Suprapubic skin (tissue), 4 donors: ENCODE data around the gene RAB43. TPM values are rescaled to one million over a fixed set of nuclear protein-coding genes. Genes with fewer than 3 reads are reported as not detected.

ENCODE experiments used
- DNase-seq, 2 donors: peaks; one replicate each; pipeline ENCODE4 v3.0.0-alpha.2; 2019; ENCODE audit warnings: low spot score in 2 of 2
- H3K27ac ChIP-seq: fragments of 200-600 bp; sonication (generic); one replicate; pipeline ENCODE4 v1.5.1; 2019
- H3K27me3 ChIP-seq: fragments of 200-600 bp; sonication (generic); one replicate; pipeline ENCODE4 v1.5.1; 2019
- H3K36me3 ChIP-seq: fragments of 200-600 bp; sonication (generic); one replicate; pipeline ENCODE4 v1.5.1; 2019
- H3K4me1 ChIP-seq: fragments of 200-600 bp; sonication (generic); one replicate; pipeline ENCODE4 v1.5.1; 2019
- H3K4me3 ChIP-seq: fragments of 200-600 bp; sonication (generic); one replicate; pipeline ENCODE4 v1.5.1; 2019; ENCODE audit warnings: mild to moderate bottlenecking
- H3K9me3 ChIP-seq: fragments of 200-600 bp; sonication (generic); one replicate; pipeline ENCODE4 v1.5.1; 2019
- CTCF ChIP-seq, 2 donors: fragments of 200-600 bp in 1 of 2; fragments of 450-650 bp in 1 of 2; sonication (generic) in 1 of 2; IDR thresholded peaks; one replicate each; pipeline ENCODE4 v1.5.1; 2016 to 2019; ENCODE audit warnings: antibody characterized with exemption in 2 of 2, mild to moderate bottlenecking in 1 of 2, moderate library complexity in 1 of 2
- EP300 ChIP-seq: sonication (generic); formaldehyde crosslinking; IDR thresholded peaks from one replicate; pipeline ENCODE4 v1.6.1; 2017; ENCODE audit warnings: antibody characterized with exemption
- POLR2A ChIP-seq, 2 donors: fragments of 450-650 bp; IDR thresholded peaks; one replicate each; pipeline ENCODE4 v1.6.1; 2017; ENCODE audit warnings: antibody characterized with exemption in 2 of 2, mild to moderate bottlenecking in 2 of 2, moderate library complexity in 2 of 2
- POLR2AphosphoS5 ChIP-seq, 3 donors: sonication (generic); formaldehyde crosslinking; IDR thresholded peaks; one replicate each; pipeline ENCODE4 v1.6.1; 2017; ENCODE audit warnings: antibody characterized with exemption in 3 of 3
- WGBS: methylation state at CpG from one replicate; pipeline ENCODE4 v1.1.5; 2018; 5-methylcytosine and 5-hydroxymethylcytosine counted together
- total RNA-seq, 4 donors: library from RNA; depleted of rRNA; stranded (reverse); fragments of >200 nt; gene quantifications; one replicate each; pipeline ENCODE4 v1.1.0, GENCODE V29; 2016

The RAB43 gene
- total RNA-seq, 4 donors from 2014 or later, result 7.3 to 20.4 (median 8.3) TPM

- Histone ChIP-seq H3K27ac (no peak overlapping the region), H3K4me1 (peaks cover 30% of the 10 kb centered on the region), H3K27me3 (peaks cover 14% of the 10 kb centered on the region), H3K4me3 (no peak overlapping the region), H3K9me3 (no peaks in the 10 kb centered on the region), H3K36me3 (no peaks in the 10 kb centered on the region)
- no peak for TF ChIP-seq EP300
- TF ChIP-seq POLR2AphosphoS5 (IDR thresholded peaks at IDR 0.05), result no peak
- TF ChIP-seq POLR2A (IDR thresholded peaks at IDR 0.05), result no peak
- TF ChIP-seq CTCF (IDR thresholded peaks at IDR 0.05), result no peak
- DNase-seq, result no peak
- WGBS, result 84% methylated on average over 11 of the region's 12 CpGs
Measured at GRCh38 chr3:129050556-129051295, 70.9 kb downstream of the RAB43 start.

- no peaks in the 10 kb centered on the region for H3K36me3 ChIP-seq
- 76% methylated on average over 6 of the region's 6 CpGs for WGBS
Measured at GRCh38 chr3:129047553-129047839, 74.1 kb downstream of the RAB43 start.

GRCh38 chr3:129046732-129047552, 74.7 kb downstream of the RAB43 start:
- peaks cover 13% of the 10 kb centered on the region for H3K4me1 ChIP-seq
- peaks cover 17% of the 10 kb centered on the region for H3K27me3 ChIP-seq
- TF ChIP-seq EP300 (no peak), POLR2A (IDR thresholded peaks at IDR 0.05) (no peak), POLR2AphosphoS5 (IDR thresholded peaks at IDR 0.05) (no peak), CTCF (IDR thresholded peaks at IDR 0.05) (no peak)
- H3K9me3 ChIP-seq, result no peaks in the 10 kb centered on the region
- no peak overlapping the region for H3K27ac ChIP-seq
- no peaks in the 10 kb centered on the region for H3K36me3 ChIP-seq
- 88% methylated on average over 6 of the region's 46 CpGs for WGBS
- no peak for DNase-seq
- H3K4me3 ChIP-seq, result no peak overlapping the region

More at GRCh38 chr3:129047553-129047839, 74.1 kb downstream of the RAB43 start:
- DNase-seq, result no peak
- H3K4me3 ChIP-seq, result no peak overlapping the region
- TF ChIP-seq POLR2A (IDR thresholded peaks at IDR 0.05), result no peak
- TF ChIP-seq POLR2AphosphoS5 (IDR thresholded peaks at IDR 0.05), result no peak
- no peak for TF ChIP-seq EP300
- TF ChIP-seq CTCF (IDR thresholded peaks at IDR 0.05), result no peak
- peaks cover 19% of the 10 kb centered on the region for H3K4me1 ChIP-seq
- H3K27me3 ChIP-seq, result peaks cover 17% of the 10 kb centered on the region
- H3K9me3 ChIP-seq, result no peaks in the 10 kb centered on the region
- H3K27ac ChIP-seq, result no peak overlapping the region

DNA sequence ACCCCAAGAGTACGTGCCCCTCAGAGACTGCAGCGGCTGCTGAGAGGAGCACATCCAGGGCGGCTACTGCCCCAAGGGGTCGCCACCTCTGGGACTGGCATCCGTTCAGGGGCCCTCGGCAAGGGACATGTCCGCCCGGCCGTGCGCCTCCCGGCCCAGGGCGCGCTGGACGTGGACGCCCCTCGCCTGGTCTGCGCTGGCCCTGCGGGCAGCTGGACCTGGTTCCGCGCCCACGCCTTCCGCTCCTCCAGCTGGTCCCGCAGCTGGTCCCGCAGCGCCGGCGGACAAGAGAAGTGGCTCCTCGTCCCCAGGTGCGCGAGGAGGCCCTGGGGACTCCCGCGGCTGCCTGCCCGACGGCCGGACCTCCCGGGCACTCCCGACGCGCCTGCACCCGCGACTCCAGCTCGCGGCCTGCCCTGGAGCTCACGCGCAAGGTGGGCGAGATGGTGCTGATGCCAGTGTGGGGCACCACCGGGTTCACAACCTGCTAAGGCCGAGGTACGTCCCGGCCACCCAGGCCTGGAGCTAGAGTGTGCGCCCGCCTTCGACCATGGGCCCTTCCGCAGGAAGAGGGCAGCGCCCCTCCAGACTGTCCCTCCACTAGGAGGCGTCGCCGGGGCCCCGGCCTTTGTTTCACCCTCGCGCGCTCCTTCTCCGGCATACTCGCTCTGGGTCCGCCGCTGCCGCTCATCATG, 75.4 kb downstream of the RAB43 start:
- Histone ChIP-seq H3K27ac (no peak overlapping the region), H3K27me3 (peaks cover 17% of the 10 kb centered on the region), H3K4me1 (peaks cover 13% of the 10 kb centered on the region), H3K4me3 (peak overlapping the region; percentile 30), H3K36me3 (no peaks in the 10 kb centered on the region), H3K9me3 (no peaks in the 10 kb centered on the region)
- TF ChIP-seq EP300, result no peak
- TF ChIP-seq POLR2AphosphoS5 (IDR thresholded peaks at IDR 0.05), result no peak
- TF ChIP-seq POLR2A (IDR thresholded peaks at IDR 0.05), result no peak
- no peak for TF ChIP-seq CTCF (IDR thresholded peaks at IDR 0.05)
- DNase-seq, result no peak
- WGBS, result 10% methylated on average over 18 of the region's 67 CpGs

DNA sequence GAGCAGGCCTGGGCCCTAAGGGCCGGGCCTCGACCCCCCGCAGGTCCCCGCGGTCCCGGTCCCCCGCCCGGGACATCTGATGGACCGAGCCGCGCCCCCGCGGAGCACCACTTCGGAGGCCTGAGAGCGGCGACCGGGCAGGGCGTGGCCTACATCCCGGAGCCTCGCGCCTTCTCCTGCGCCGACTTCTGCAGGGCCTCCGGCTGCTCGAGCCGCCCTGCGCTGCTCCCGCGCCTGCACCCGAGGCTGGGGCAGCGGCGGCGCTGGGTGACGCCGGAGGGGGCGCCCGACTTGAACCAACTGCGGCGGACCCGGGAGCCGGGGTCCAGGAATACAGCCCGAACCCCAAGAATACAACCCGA, 75.9 kb downstream of the RAB43 start:
- Histone ChIP-seq H3K27me3 (peaks cover 17% of the 10 kb centered on the region), H3K36me3 (no peaks in the 10 kb centered on the region), H3K4me1 (peaks cover 13% of the 10 kb centered on the region), H3K4me3 (peak overlapping the region; percentile 30), H3K27ac (no peak overlapping the region), H3K9me3 (no peaks in the 10 kb centered on the region)
- WGBS, result 0% methylated on average over 3 of the region's 43 CpGs
- no peak for TF ChIP-seq POLR2A (IDR thresholded peaks at IDR 0.05)
- no peak for TF ChIP-seq CTCF (IDR thresholded peaks at IDR 0.05)
- no peak for TF ChIP-seq POLR2AphosphoS5 (IDR thresholded peaks at IDR 0.05)
- TF ChIP-seq EP300, result no peak
- DNase-seq, result no peak
